Neural progenitor cell (in vitro differentiated cells): ENCODE data around the gene WSCD2. TPM values are rescaled to one million over a fixed set of nuclear protein-coding genes. Genes with fewer than 3 reads are reported as not detected.

ENCODE experiments used
- DNase-seq: peaks from one replicate; pipeline ENCODE4 v3.0.0-alpha.2; 2016; ENCODE audit warnings: low spot score
- H2AFZ ChIP-seq: fragments of 200-600 bp; sonication (generic); replicated peaks from 2 replicates; pipeline ENCODE4 v1.6.1; 2016; ENCODE audit warnings: antibody characterized with exemption
- H3F3A ChIP-seq: fragments of 200-600 bp; sonication (generic); 2 replicates; pipeline ENCODE4 v1.6.1; 2016; ENCODE audit warnings: antibody characterized with exemption, low read depth
- H3K27ac ChIP-seq: fragments of 200-600 bp; sonication (generic); 2 replicates; pipeline ENCODE4 v1.5.1; 2016; ENCODE audit warnings: mild to moderate bottlenecking
- H3K27me3 ChIP-seq: fragments of 200-600 bp; sonication (generic); 2 replicates; pipeline ENCODE4 v1.6.1; 2016; ENCODE audit warnings: mild to moderate bottlenecking, moderate library complexity
- H3K36me3 ChIP-seq: fragments of 200-600 bp; sonication (generic); 2 replicates; pipeline ENCODE4 v1.5.1; 2016
- H3K4me1 ChIP-seq: fragments of 200-600 bp; sonication (generic); 2 replicates; pipeline ENCODE4 v1.6.1; 2016; ENCODE audit warnings: mixed run types
- H3K4me2 ChIP-seq: fragments of 200-600 bp; sonication (generic); 2 replicates; pipeline ENCODE4 v1.6.1; 2016
- H3K4me3 ChIP-seq: fragments of 200-600 bp; sonication (generic); 2 replicates; pipeline ENCODE4 v1.5.1; 2016
- H3K79me2 ChIP-seq: fragments of 200-600 bp; sonication (generic); 2 replicates; pipeline ENCODE4 v1.6.1; 2016; ENCODE audit warnings: low read depth
- H3K9ac ChIP-seq: fragments of 200-600 bp; sonication (generic); 2 replicates; pipeline ENCODE4 v1.6.1; 2016
- H3K9me3 ChIP-seq: fragments of 200-600 bp; sonication (generic); 2 replicates; pipeline ENCODE4 v1.5.1; 2016; ENCODE audit warnings: low read depth
- H4K20me1 ChIP-seq: fragments of 200-600 bp; sonication (generic); 2 replicates; pipeline ENCODE4 v1.6.1; 2016; ENCODE audit warnings: low read depth
- H3K27ac Mint-ChIP-seq: 3 replicates; pipeline ENCODE4 v1.8.0; 2021; ENCODE audit warnings: mixed read lengths
- H3K27me3 Mint-ChIP-seq: 2 replicates; pipeline ENCODE4 v1.8.0; 2022; ENCODE audit warnings: low read depth, mild to moderate bottlenecking, inconsistent platforms, moderate library complexity, mixed read lengths; ENCODE audit not compliant: insufficient read depth
- H3K36me3 Mint-ChIP-seq: 3 replicates; pipeline ENCODE4 v1.8.0; 2021; ENCODE audit warnings: mixed read lengths
- H3K4me1 Mint-ChIP-seq: 3 replicates; pipeline ENCODE4 v1.8.0; 2021; ENCODE audit warnings: mixed read lengths
- H3K4me3 Mint-ChIP-seq: 3 replicates; pipeline ENCODE4 v1.8.0; 2021; ENCODE audit warnings: mild to moderate bottlenecking, moderate library complexity, mixed read lengths
- H3K9me3 Mint-ChIP-seq: 3 replicates; pipeline ENCODE4 v1.8.0; 2020; ENCODE audit warnings: mixed read lengths
- CTCF ChIP-seq: fragments of 200-600 bp; sonication (generic); IDR thresholded peaks from 2 replicates; pipeline ENCODE4 v1.5.1; 2017; ENCODE audit warnings: antibody characterized with exemption, mild to moderate bottlenecking
- EZH2 ChIP-seq: fragments of 200-600 bp; sonication (generic); IDR thresholded peaks from 2 replicates; pipeline ENCODE4 v1.6.1; 2017; ENCODE audit warnings: antibody characterized with exemption, mild to moderate bottlenecking, moderate library complexity
- EZH2phosphoT487 ChIP-seq: fragments of 200-600 bp; sonication (generic); IDR thresholded peaks from 2 replicates; pipeline ENCODE4 v1.6.1; 2017; ENCODE audit warnings: antibody characterized with exemption
- total RNA-seq: library from RNA; depleted of rRNA; stranded (reverse); fragments of >200 nt; gene quantifications from 2 replicates; pipeline ENCODE4 v1.2.3, GENCODE V29; 2015; ENCODE audit warnings: low replicate concordance

Gene WSCD2
- total RNA-seq, 1 donor from 2014 or later = 6.6 TPM

- TF ChIP-seq EZH2 (no peak), EZH2phosphoT487 (no peak), CTCF (no peak)
- Histone ChIP-seq H3K79me2 (no peaks in the 10 kb centered on the region), H3F3A (no peaks in the 10 kb centered on the region), H3K4me2 (no peak overlapping the region), H3K9ac (no peak overlapping the region), H3K4me3 (no peak overlapping the region), H3K36me3 (no peaks in the 10 kb centered on the region), H4K20me1 (peaks cover 8% of the 10 kb centered on the region), H2AFZ (no peak overlapping the region), H3K4me1 (no peaks in the 10 kb centered on the region), H3K27ac (no peak overlapping the region), H3K27me3 (no peaks in the 10 kb centered on the region), H3K9me3 (no peaks in the 10 kb centered on the region)
- Mint-ChIP-seq H3K4me1 (peaks cover 3% of the 10 kb centered on the region), H3K9me3 (no peaks in the 10 kb centered on the region), H3K4me3 (no peak overlapping the region), H3K27me3 (peaks cover 12% of the 10 kb centered on the region), H3K27ac (no peak overlapping the region), H3K36me3 (no peaks in the 10 kb centered on the region)
- DNase-seq = no peak
Measured at GRCh38 chr12:108210001-108210400, 80.9 kb downstream of the WSCD2 start.

- Mint-ChIP-seq H3K4me3 (no peak overlapping the region), H3K27ac (no peak overlapping the region)
Measured at GRCh38 chr12:108211157-108211556, 82.1 kb downstream of the WSCD2 start.

DNA sequence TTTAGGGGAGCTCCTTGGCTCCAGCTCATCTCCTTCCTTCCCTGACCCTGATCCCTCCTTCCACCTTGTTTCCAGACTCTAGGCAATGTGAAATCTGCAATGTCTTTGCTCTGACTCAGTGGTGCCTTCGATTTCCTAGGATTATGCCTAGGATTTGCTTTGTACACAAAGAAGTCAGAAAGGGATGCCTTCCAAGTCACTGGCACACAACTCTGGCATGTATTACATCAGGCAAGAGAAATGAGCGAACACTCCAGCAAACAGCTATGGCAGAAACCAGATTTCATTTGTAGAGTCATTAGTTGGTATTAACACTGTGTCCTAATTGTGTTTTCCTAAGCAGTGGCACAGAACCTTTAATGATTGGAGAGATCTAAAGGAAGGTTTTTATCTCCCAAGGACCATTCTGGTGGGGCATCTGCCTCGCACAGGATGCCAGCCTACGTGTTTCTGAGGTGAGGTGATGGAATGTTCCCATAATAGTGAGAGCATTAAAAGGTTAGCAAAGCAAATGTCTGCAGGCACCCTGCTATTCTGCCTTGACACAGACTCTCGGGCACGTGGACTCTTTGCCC is 84.9 kb downstream of the WSCD2 start:
- H3K4me3 ChIP-seq = no peak overlapping the region
- no peaks in the 10 kb centered on the region for H3K36me3 Mint-ChIP-seq
- TF ChIP-seq EZH2 (no peak), CTCF (no peak), EZH2phosphoT487 (no peak)
- no peaks in the 10 kb centered on the region for H3K9me3 ChIP-seq
- peaks cover 3% of the 10 kb centered on the region for H3K4me1 Mint-ChIP-seq
- no peaks in the 10 kb centered on the region for H3K79me2 ChIP-seq
- H2AFZ ChIP-seq = no peak overlapping the region
- no peak overlapping the region for H3K4me2 ChIP-seq
- H3K36me3 ChIP-seq = no peaks in the 10 kb centered on the region
- no peak overlapping the region for H3K27ac Mint-ChIP-seq
- H3K4me1 ChIP-seq = no peaks in the 10 kb centered on the region
- H3F3A ChIP-seq = no peaks in the 10 kb centered on the region
- no peaks in the 10 kb centered on the region for H3K27me3 ChIP-seq
- no peak overlapping the region for H3K9ac ChIP-seq
- no peak overlapping the region for H3K4me3 Mint-ChIP-seq
- no peak overlapping the region for H3K27ac ChIP-seq
- peaks cover 16% of the 10 kb centered on the region for H4K20me1 ChIP-seq
- peaks cover 16% of the 10 kb centered on the region for H3K27me3 Mint-ChIP-seq
- H3K9me3 Mint-ChIP-seq = no peaks in the 10 kb centered on the region
- DNase-seq = no peak

More at GRCh38 chr12:108211157-108211556, 82.1 kb downstream of the WSCD2 start:
- Histone ChIP-seq H3K4me2 (no peak overlapping the region), H3K9me3 (no peaks in the 10 kb centered on the region), H2AFZ (no peak overlapping the region), H3K9ac (no peak overlapping the region), H4K20me1 (peaks cover 14% of the 10 kb centered on the region), H3K4me3 (no peak overlapping the region), H3K79me2 (no peaks in the 10 kb centered on the region), H3K27ac (no peak overlapping the region), H3K4me1 (no peaks in the 10 kb centered on the region), H3K27me3 (no peaks in the 10 kb centered on the region), H3K36me3 (no peaks in the 10 kb centered on the region), H3F3A (no peaks in the 10 kb centered on the region)
- Mint-ChIP-seq H3K9me3 (no peaks in the 10 kb centered on the region), H3K36me3 (no peaks in the 10 kb centered on the region), H3K4me1 (peaks cover 3% of the 10 kb centered on the region), H3K27me3 (peaks cover 13% of the 10 kb centered on the region)
- DNase-seq = no peak
- TF ChIP-seq EZH2 = no peak
- no peak for TF ChIP-seq EZH2phosphoT487
- TF ChIP-seq CTCF = no peak
